NCI-H2227 (cell line): ENCODE data around the gene ZNF608.
A peak's percentile ranks its signal among the peaks of the same experiment; 100 is the strongest.

Source experiments
- DNase-seq: peaks from one replicate; lab custom pipeline; 2025; ENCODE audit not compliant: unreplicated experiment; lab: John Stamatoyannopoulos, UW

Gene ZNF608

DNA sequence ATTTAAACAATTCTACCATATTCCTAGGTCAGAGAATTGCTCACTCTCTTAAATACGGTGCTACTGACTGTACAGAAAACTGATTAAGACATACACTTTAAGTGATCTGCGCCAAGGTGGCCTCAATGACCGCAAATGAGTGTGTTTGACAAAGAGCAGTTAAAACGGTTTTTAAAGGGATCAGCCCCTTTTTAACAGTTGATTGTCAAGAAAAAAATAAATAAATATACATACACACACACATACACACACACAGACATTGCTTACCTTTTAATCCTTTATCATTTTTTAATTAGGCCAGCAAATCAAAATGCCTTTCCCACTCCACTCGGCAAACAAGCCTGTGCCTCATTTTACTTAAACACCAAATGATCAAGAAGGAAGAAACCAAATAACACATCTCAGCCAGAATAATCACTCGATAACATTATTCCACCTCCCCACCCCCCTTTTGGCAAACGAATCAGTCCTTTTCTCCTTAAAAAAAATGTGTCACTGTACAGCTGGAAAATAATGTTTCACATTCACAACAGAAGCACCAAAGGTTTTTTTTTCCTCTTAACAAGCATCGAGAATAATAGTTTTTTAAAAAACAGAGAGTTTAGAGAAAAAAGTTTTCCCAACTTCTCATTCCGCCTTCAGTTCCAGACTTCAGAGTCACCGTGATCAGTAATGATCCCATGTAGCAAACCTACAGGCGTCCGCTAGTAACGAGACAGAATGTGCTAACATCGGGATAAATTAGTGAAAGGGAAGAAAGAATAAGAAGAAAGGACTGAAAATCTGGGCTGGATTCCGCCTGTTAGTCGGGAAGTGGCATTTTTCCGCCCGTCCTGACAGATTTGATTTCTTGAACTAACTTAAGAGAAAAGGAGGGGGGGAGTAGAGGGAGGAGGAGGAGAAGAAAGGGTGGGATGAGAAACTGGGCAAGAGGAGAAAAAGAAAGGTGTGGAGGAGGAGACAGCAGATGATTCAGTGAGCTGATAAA is at the start of gene ZNF608:
ZNF608 (minus strand) TSS at position 712 of the 988 bp plus-strand sequence. CDS start 1,650 bp downstream, outside the sequence.
- peak; percentile 67 for DNase-seq

GRCh38 chr5:124795829-124796228 is 49.4 kb upstream of the ZNF608 start:
- no peak for DNase-seq

DNA sequence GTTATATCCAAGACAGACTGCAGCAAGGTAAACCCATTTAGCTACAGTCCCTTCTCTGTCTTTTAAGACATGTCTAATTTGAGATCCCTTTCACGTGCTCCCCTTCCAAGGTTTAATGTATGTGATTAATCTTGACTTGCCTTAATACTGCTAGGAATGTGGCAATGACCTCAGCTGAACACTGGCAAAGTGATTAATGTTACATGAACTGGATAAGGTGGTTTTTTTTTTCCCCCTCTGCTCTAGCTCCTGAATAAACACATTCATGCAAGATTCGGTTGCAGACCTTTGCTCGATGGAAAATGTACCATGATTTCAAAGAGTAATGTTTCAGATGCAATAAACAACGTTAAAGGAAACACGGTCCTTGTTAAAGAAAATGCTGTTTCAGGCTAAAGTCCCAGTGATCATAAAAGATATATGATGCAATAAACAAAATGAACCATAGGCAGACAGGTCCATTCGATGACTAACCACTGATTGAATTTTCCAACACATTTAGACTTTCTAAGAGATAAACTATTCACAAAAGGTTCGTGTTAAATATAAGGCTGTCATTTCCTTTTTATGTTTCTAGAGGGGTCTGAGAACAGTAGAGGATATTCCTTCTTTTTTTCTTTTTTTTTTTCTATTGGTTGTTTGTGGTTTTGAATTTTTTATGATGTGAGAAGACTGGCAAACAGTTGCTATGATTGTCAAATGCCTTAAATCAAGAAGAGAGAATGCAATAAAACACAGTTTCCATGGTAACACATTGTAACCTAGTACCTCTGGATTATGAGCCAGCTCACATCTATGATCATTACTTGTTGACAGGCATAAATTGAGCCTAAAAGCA is 44.7 kb upstream of the ZNF608 start:
- DNase-seq = peak; percentile 41

DNA sequence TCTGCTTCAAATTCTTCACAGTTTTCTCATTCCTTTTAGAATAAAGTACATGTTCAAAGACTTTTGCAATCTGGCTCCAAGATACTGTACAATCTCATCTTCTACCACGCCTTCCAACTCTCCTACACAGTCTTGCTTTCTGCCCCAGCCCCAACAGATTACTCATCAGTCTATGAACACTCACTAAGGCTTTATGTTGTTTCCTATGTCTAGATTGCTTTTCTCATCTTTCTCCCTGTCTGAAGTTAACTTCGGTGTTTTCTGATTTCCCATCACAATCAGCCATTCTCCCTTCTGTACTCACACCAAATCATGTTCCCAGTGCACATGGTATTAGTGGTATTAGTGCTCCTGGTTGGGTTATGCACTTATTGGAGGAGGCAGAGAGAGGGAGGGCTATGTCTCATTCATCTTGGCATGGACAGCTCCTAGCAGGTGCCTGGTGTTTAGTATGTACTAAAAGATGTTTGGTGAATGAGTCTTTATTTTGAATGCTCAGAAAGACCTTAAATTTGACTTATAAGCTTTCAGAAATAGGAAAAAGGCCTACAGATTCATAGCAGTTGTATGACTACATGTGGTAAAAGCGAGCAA is 44.0 kb upstream of the ZNF608 start:
- DNase-seq = no peak

DNA sequence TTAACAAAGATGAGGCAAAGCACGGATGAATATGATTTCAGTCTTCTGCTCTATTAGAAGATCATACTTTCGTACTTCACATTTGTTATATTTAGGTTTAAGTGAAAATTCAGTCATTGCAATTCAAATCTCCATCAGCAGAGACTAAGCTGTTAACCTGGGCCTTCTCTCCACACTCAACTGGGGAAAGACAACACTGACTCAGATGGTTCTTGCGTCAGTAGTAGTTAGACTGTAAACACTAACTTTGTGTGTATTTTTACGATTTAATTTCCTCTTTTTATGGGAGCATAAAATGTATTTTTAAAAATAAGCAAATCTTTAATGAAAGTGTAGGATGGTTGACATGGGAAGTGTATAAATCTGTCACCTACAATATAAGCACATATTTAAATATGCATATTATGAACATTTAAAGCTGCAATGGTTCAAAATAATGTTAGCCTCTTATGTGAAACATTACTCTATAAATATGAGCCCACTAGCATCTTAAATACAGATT is 42.7 kb upstream of the ZNF608 start:
- no peak for DNase-seq

DNA sequence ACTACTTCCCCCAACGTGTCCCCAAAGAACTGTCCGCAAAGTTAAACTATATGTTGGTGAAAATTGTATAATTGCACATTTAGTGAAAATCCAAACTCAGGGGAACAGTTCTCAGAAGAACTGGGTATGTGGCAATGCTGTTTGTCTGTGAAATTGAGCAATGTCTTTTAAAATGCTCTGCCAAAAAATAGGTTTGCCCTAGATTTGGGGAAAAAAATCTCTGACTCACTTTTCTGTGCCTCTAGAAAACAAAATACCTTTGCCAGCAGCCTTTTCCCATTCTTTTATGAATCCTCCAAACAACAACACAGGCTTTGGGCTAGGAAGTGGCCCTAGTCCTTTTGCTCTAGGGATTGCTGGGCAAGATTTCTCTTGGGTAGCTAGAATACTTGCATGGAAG is 37.4 kb upstream of the ZNF608 start:
- no peak for DNase-seq

DNA sequence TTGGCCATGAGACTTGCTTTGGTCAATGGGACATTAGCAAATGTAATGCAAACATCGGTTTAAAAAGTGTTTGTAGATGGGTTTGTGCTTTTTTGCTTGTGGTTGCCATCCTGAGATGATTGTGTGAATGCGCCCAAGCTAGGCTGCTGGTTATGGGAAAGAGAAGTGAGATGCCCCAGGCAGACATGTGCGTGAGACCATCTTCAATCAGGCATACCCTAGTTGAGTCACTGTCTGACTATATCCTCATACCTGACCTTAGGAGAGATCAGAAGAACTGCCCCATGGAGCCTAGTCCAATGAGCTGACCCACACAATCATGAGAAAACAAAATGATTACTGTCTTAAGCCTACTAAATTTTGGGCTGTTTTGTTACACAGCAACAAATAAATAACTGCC is 36.8 kb upstream of the ZNF608 start:
- no peak for DNase-seq

- no peak for DNase-seq
Measured at GRCh38 chr5:124782262-124782661, 35.8 kb upstream of the ZNF608 start.

GRCh38 chr5:124780011-124780410 is 33.6 kb upstream of the ZNF608 start:
- no peak for DNase-seq

- DNase-seq = peak; percentile 71
Measured at GRCh38 chr5:124773315-124774311, 27.2 kb upstream of the ZNF608 start.

DNA sequence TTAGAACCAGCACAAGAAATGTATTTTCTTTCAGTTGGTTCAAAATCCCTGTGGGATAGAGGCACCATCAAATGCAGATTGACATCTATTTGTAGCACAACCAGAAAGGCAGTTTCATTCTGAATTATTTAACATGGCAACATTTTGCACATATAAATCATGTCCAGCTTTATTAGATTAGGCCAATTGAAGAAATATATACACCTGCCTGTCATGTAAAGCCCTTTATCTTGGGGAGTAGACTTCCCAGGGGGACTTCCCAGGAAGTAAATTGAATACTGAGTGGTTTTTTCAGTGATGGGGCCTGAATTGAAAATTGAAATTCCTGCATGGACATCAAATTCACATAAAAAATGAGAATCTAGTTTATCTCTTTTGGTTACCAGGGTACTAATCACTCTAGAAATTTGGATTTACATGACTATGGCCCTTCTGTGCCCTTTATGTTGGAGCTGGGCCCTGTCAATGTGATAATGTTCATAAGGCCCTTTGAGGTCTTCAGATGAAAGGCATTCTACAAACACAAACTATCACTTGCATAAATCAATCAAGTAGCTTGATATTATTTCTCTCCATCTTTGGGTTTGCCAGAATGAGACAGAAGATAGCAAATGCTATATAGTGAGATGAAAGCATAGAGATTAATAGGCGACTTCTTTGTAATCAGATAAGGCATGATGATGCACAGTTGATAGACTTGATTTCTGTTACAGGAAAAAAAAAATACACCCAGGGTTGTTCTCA is 26.2 kb upstream of the ZNF608 start:
- DNase-seq = no peak

DNA sequence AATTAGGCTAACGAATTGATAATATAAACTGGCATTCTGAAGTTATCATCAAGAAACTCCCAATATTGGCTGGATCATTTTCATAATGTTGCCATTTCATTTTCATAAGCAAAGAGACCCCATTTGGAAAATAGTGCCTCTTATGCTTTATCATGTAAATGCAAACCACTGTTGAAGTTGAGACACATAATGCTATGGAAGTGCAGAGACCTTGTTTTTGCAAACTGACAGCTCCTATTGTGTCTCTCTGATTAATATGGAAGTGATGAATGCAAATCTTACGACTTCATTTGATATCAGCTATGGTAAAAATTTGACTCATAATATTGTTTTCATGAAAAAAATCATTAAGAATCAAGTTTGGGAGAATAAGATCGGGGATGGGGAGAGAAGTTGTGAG is 25.3 kb upstream of the ZNF608 start:
- DNase-seq = no peak

DNA sequence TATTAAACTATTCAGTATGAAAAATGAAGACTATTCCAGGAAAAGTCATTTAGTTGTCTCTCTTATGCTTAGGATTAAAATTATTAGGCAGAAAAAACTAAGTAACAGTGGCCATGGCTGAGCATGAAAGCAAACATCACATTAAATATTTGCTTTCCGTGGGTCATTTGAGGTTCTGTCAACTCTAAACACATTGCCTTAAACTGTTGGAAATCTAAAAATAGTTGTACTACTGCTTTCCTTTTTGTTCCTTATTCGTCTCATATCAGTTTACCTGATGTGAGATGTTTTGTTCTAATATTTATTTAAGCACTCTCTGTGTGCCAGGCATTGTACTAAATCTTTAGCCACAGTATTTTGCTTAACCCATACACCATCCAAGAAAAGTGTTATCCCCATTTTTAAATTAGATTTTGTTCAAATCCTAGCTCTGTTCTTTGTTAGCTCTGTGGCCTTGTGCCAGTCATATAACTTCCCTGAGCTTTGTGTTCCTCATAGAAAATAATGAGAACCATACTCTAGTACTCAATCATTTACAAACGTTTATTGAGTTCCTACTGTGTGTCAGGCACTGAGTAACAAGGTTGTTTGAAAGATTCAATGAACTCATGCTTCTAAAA is 18.7 kb upstream of the ZNF608 start:
- no peak for DNase-seq

DNA sequence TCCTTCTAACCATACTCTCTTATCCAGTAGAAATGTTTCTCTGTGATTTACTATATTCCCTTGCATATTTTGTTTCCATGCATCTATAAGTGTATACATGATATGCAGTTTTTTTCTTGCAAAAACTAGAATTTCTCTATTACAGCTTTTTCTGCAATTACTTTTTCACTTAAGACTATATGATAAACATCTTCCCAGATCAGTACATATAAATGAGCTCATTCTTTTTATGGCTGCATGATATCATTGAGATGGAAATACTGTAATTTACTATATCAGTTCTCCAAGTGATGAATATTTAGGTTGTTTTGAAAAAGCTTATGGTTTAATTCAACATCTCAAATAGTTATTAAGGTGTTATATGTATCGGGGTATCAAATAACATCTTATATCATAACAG is 18.1 kb upstream of the ZNF608 start:
- no peak for DNase-seq

GRCh38 chr5:124761010-124761409 is 14.6 kb upstream of the ZNF608 start:
- no peak for DNase-seq

DNA sequence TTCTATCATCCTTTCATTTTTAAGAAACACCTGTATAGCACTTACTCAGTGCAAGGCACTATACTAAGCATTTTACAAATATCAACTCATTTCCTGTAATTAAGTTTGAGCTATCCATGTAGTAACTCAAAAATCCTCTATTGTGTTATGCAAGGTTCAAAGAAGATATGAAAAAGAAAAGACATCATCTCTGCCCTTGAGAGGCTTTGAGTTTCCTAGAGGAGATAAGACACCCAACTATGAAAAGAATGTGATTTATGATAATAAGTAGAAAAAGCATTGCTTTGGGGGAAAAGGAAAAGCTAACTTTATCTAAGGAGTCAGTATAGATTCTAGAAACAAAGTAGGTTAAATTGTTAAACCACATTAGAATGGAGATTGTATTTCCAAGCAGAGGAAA is 14.2 kb upstream of the ZNF608 start:
- DNase-seq = no peak

- DNase-seq = peak; percentile 59
Measured at GRCh38 chr5:124755565-124755964, 9.1 kb upstream of the ZNF608 start.

- no peak for DNase-seq
Measured at GRCh38 chr5:124755041-124755440, 8.6 kb upstream of the ZNF608 start.
